GM13977 (cell line): ENCODE results near the gene DUSP23.

Experiments used
- DNase-seq: peaks from one replicate; pipeline ENCODE4 v3.0.0; 2012; ENCODE audit warnings: low spot score
- in situ Hi-C: fragments of 300-500 bp; cut with MboI; formaldehyde crosslinking; loops from one replicate; pipeline ENCODE4 v1.12.0; 2022; ENCODE audit warnings: low sequenced_read_pairs, low pct_unique_long_range_greater_than_20kb, mixed read lengths, inconsistent platforms; ENCODE audit not compliant: unreplicated experiment
- TF ChIP-seq, protein P1 (sequence below): IDR thresholded peaks from 2 replicates; pipeline ENCODE4 v1.5.1; 2012; ENCODE audit warnings: mild to moderate bottlenecking, control low read depth; ENCODE audit not compliant: insufficient read depth; ENCODE audit errors: extremely low read depth, missing control alignments

Gene DUSP23

GRCh38 chr1:159823406-159823805 lies 42.6 kb downstream of the DUSP23 start:
- in situ Hi-C loops: no loop called here
- TF ChIP-seq, protein P1, sequence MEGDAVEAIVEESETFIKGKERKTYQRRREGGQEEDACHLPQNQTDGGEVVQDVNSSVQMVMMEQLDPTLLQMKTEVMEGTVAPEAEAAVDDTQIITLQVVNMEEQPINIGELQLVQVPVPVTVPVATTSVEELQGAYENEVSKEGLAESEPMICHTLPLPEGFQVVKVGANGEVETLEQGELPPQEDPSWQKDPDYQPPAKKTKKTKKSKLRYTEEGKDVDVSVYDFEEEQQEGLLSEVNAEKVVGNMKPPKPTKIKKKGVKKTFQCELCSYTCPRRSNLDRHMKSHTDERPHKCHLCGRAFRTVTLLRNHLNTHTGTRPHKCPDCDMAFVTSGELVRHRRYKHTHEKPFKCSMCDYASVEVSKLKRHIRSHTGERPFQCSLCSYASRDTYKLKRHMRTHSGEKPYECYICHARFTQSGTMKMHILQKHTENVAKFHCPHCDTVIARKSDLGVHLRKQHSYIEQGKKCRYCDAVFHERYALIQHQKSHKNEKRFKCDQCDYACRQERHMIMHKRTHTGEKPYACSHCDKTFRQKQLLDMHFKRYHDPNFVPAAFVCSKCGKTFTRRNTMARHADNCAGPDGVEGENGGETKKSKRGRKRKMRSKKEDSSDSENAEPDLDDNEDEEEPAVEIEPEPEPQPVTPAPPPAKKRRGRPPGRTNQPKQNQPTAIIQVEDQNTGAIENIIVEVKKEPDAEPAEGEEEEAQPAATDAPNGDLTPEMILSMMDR: no peak
- no peak for DNase-seq

- no peak for DNase-seq
- TF ChIP-seq, protein P1: no peak
- in situ Hi-C loops: no loop called here
Measured at GRCh38 chr1:159825564-159825963, 44.8 kb downstream of the DUSP23 start.

GRCh38 chr1:159826441-159827101 lies 45.8 kb downstream of the DUSP23 start, which contains the start of gene SLAMF8:
SLAMF8 (plus strand) TSS chr1:159826873; CDS start chr1:159826899, 26 bp downstream.
- peak; percentile 43 for DNase-seq
- in situ Hi-C loops: no loop called here
- TF ChIP-seq, protein P1: no peak

- no peak for DNase-seq
Measured at GRCh38 chr1:159827102-159827490, 46.3 kb downstream of the DUSP23 start.

DNA sequence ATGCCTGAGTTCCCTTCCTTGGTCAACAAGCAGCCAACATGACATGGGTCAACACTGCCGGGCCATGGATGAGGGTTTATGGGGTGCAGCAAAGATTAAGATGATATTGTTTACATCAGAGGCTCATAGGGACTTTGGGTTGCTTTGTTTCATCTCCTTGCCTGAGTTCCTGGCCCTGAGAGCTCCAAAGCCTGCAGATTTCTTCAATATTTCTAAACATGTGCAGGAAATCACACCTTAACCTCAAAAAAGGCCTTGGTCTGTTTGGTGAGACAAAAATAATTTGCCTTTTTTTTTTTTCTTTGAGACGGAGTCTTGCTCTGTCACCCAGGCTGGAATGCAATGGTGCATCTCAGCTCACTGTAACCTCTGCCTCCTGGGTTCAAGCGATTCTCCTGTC lies 46.8 kb downstream of the DUSP23 start:
- DNase-seq: no peak
- TF ChIP-seq, protein P1: no peak
- in situ Hi-C loops: no loop called here

More at GRCh38 chr1:159827102-159827490, 46.3 kb downstream of the DUSP23 start:
- in situ Hi-C loops: no loop called here
- TF ChIP-seq, protein P1: no peak

DNA sequence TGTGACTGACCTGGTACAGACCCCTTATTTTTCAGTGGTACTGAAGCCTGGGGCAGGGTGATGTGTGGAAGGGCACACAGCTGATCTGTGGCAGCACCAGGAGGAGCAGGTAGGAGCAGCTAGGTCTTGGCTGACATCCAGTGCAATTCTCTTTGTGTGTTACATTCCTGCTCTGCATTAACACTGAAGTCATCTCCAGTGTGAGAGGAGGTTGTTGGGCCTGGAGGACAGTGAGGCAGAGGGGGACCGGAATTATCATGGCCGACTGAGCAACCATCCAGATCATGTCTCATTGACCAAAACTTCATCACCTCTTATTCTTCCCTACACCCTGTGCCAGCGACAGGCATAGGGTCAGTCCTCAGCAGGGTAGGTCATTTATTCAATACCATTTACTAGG lies 47.4 kb downstream of the DUSP23 start:
- no peak for DNase-seq
- TF ChIP-seq, protein P1: no peak

More for the DNA sequence above, 47.4 kb downstream of the DUSP23 start:
- in situ Hi-C loops: no loop called here
